ENCODE results near the gene MAX. TPM values are rescaled to one million over a fixed set of nuclear protein-coding genes. Genes with fewer than 3 reads are reported as not detected.

MAX gene
- total and polyA plus RNA-seq, 2 donors (not counting 1 experiment from before 2014, with no cell fraction given): 98.6 to 130 TPM

- Mint-ChIP-seq H3K27me3 (no peaks in the 10 kb centered on the region), H3K9me3 (ENCODE audit: insufficient read depth) (no peaks in the 10 kb centered on the region), H3K4me1 (no peaks in the 10 kb centered on the region), H3K4me3 (no peak overlapping the region), H3K27ac (no peak overlapping the region)
- Histone ChIP-seq H3K4me3 (ENCODE audit: control extremely low read depth in 1 of 5, extremely low read depth in 1 of 5, insufficient read depth in 1 of 5, low read depth in 2 of 5, low read length in 4 of 5) (no peak overlapping the region), H3K4me1 (ENCODE audit: control insufficient read depth in 2 of 2, insufficient read depth in 2 of 2, low read length in 2 of 2) (no peaks in the 10 kb centered on the region), H3K9ac (ENCODE audit: low read length) (no peak overlapping the region), H3K27me3 (replicated peaks in 1 of 4; ENCODE audit: control extremely low read depth in 1 of 4, control insufficient read depth in 3 of 4, insufficient read depth in 4 of 4, low read length in 3 of 4) (no peaks in the 10 kb centered on the region), H3K4me2 (replicated peaks; ENCODE audit: low read depth, low read length, poor library complexity, severe bottlenecking) (no peak overlapping the region), H4K20me1 (ENCODE audit: control insufficient read depth, insufficient read depth, low read length, poor library complexity, severe bottlenecking) (no peaks in the 10 kb centered on the region), H3K27ac (ENCODE audit: low read length in 2 of 2) (no peak overlapping the region), H3K9me3 (ENCODE audit: control extremely low read depth in 1 of 3, control insufficient read depth in 2 of 3, insufficient read depth in 1 of 3, low read length in 2 of 3) (no peaks in the 10 kb centered on the region), H3K36me3 (replicated peaks in 1 of 2; ENCODE audit: control extremely low read depth in 1 of 2, control insufficient read depth in 1 of 2, extremely low read depth in 1 of 2, insufficient read depth in 2 of 2, low read length in 1 of 2) (peaks cover 0 to 7% of the 10 kb centered on the region in 2 experiments), H3K79me2 (ENCODE audit: control insufficient read depth, insufficient read depth, low read length) (no peaks in the 10 kb centered on the region), H2AFZ (ENCODE audit: insufficient read depth, low read depth, low read length, poor library complexity, severe bottlenecking) (no peak overlapping the region)
- DNase-seq: no peak
- TF ChIP-seq CTCF (IDR thresholded peaks at IDR 0.05): no peak
- TF ChIP-seq EZH2 (IDR thresholded peaks at IDR 0.05; ENCODE audit: borderline replicate concordance, insufficient read depth, low read depth, low read length, poor library complexity, severe bottlenecking): no peak
- intact Hi-C loops (cut with micrococcal nuclease): no loop called here
- ATAC-seq (ENCODE audit: low read depth): no peak
- ChIA-PET POLR2A (no interaction called here), CTCF (no interaction called here)
- WGBS (ENCODE audit: insufficient coverage): 94% methylated on average over 4 of the region's 4 CpGs
Observed at GRCh38 chr14:65052832-65053231, 49.5 kb downstream of the MAX start.

GRCh38 chr14:65045709-65046108 is 56.6 kb downstream of the MAX start:
- H3K4me3 ChIP-seq (ENCODE audit: control extremely low read depth in 1 of 5, extremely low read depth in 1 of 5, insufficient read depth in 1 of 5, low read depth in 2 of 5, low read length in 4 of 5): no peak overlapping the region
- H3K9ac ChIP-seq (ENCODE audit: low read length): no peak overlapping the region
- no peaks in the 10 kb centered on the region for H3K9me3 ChIP-seq (ENCODE audit: control extremely low read depth in 1 of 3, control insufficient read depth in 2 of 3, insufficient read depth in 1 of 3, low read length in 2 of 3)
- no peaks in the 10 kb centered on the region for H3K27me3 ChIP-seq (replicated peaks in 1 of 4; ENCODE audit: control extremely low read depth in 1 of 4, control insufficient read depth in 3 of 4, insufficient read depth in 4 of 4, low read length in 3 of 4)
- no peak overlapping the region for H3K27ac Mint-ChIP-seq
- CTCF ChIA-PET: no interaction called here
- WGBS (ENCODE audit: insufficient coverage): 100% methylated on average over 2 of the region's 4 CpGs
- no peaks in the 10 kb centered on the region for H3K9me3 Mint-ChIP-seq (ENCODE audit: insufficient read depth)
- H3K27me3 Mint-ChIP-seq: no peaks in the 10 kb centered on the region
- DNase-seq (no peak), ATAC-seq (ENCODE audit: low read depth) (no peak)
- peaks cover 12% of the 10 kb centered on the region for H3K4me1 Mint-ChIP-seq
- H3K36me3 ChIP-seq (replicated peaks in 1 of 2; ENCODE audit: control extremely low read depth in 1 of 2, control insufficient read depth in 1 of 2, extremely low read depth in 1 of 2, insufficient read depth in 2 of 2, low read length in 1 of 2): peaks cover 0 to 14% of the 10 kb centered on the region in 2 experiments
- H2AFZ ChIP-seq (ENCODE audit: insufficient read depth, low read depth, low read length, poor library complexity, severe bottlenecking): no peak overlapping the region
- intact Hi-C loops (cut with micrococcal nuclease): no loop called here
- peaks cover 10 to 12% of the 10 kb centered on the region in 2 donors for H3K4me1 ChIP-seq (ENCODE audit: control insufficient read depth in 2 of 2, insufficient read depth in 2 of 2, low read length in 2 of 2)
- no peak overlapping the region for H3K4me2 ChIP-seq (replicated peaks; ENCODE audit: low read depth, low read length, poor library complexity, severe bottlenecking)
- no peak overlapping the region for H3K4me3 Mint-ChIP-seq
- no peaks in the 10 kb centered on the region for H3K79me2 ChIP-seq (ENCODE audit: control insufficient read depth, insufficient read depth, low read length)
- no peak for TF ChIP-seq CTCF (IDR thresholded peaks at IDR 0.05)
- POLR2A ChIA-PET: no interaction called here
- no peaks in the 10 kb centered on the region for H4K20me1 ChIP-seq (ENCODE audit: control insufficient read depth, insufficient read depth, low read length, poor library complexity, severe bottlenecking)
- H3K27ac ChIP-seq (ENCODE audit: low read length in 2 of 2): no peak overlapping the region
